SH-SY5Y (cell line): ENCODE results near the gene TMEM38B.

ENCODE experiments used
- GATA2 ChIP-seq: IDR thresholded peaks from 2 replicates; pipeline ENCODE4 v1.6.1; 2011; ENCODE audit warnings: mild to moderate bottlenecking, low read depth, low read length
- GATA3 ChIP-seq: IDR thresholded peaks from 2 replicates; pipeline ENCODE4 v1.6.1; 2011; ENCODE audit warnings: low read depth, mild to moderate bottlenecking, low read length, moderate library complexity

- TF ChIP-seq GATA2: no peak
- TF ChIP-seq GATA3: no peak
Measured at GRCh38 chr9:105751761-105752160, 57.4 kb downstream of the TMEM38B start.
